ENCODE data around the gene CDKN2B-AS1.

CDKN2B-AS1 gene

GRCh38 chr9:22157276-22157675 lies 162.7 kb downstream of the CDKN2B-AS1 start:
- Histone ChIP-seq H3K4me3 (ENCODE audit: insufficient read depth, low read depth, low read length) (no peak overlapping the region), H3K27ac (ENCODE audit: insufficient read depth, low read depth, low read length, poor library complexity, severe bottlenecking) (no peak overlapping the region), H3K27me3 (ENCODE audit: control insufficient read depth, insufficient read depth, low read length, poor library complexity, severe bottlenecking) (no peaks in the 10 kb centered on the region), H3K4me1 (ENCODE audit: control insufficient read depth, insufficient read depth, low read length) (no peaks in the 10 kb centered on the region), H3K9me3 (ENCODE audit: control insufficient read depth, low read length) (no peaks in the 10 kb centered on the region), H3K36me3 (ENCODE audit: control insufficient read depth, insufficient read depth, low read length) (no peaks in the 10 kb centered on the region)

GRCh38 chr9:22157828-22158227 lies 163.2 kb downstream of the CDKN2B-AS1 start:
- Histone ChIP-seq H3K4me1 (ENCODE audit: control insufficient read depth, insufficient read depth, low read length) (no peaks in the 10 kb centered on the region), H3K4me3 (ENCODE audit: insufficient read depth, low read depth, low read length) (no peak overlapping the region), H3K27ac (ENCODE audit: insufficient read depth, low read depth, low read length, poor library complexity, severe bottlenecking) (no peak overlapping the region), H3K36me3 (ENCODE audit: control insufficient read depth, insufficient read depth, low read length) (no peaks in the 10 kb centered on the region), H3K27me3 (ENCODE audit: control insufficient read depth, insufficient read depth, low read length, poor library complexity, severe bottlenecking) (no peaks in the 10 kb centered on the region), H3K9me3 (ENCODE audit: control insufficient read depth, low read length) (no peaks in the 10 kb centered on the region)
- 93 to 98% methylated on average over 4 of the region's 4 CpGs for WGBS, 2 experiments

GRCh38 chr9:22158271-22158670 lies 163.7 kb downstream of the CDKN2B-AS1 start:
- Histone ChIP-seq H3K36me3 (ENCODE audit: control insufficient read depth, insufficient read depth, low read length) (no peaks in the 10 kb centered on the region), H3K27ac (ENCODE audit: insufficient read depth, low read depth, low read length, poor library complexity, severe bottlenecking) (no peak overlapping the region), H3K9me3 (ENCODE audit: control insufficient read depth, low read length) (no peaks in the 10 kb centered on the region), H3K4me1 (ENCODE audit: control insufficient read depth, insufficient read depth, low read length) (no peaks in the 10 kb centered on the region), H3K4me3 (ENCODE audit: insufficient read depth, low read depth, low read length) (no peak overlapping the region), H3K27me3 (ENCODE audit: control insufficient read depth, insufficient read depth, low read length, poor library complexity, severe bottlenecking) (no peaks in the 10 kb centered on the region)

GRCh38 chr9:22158927-22159346 lies 164.3 kb downstream of the CDKN2B-AS1 start:
- H3K9me3 ChIP-seq (ENCODE audit: control insufficient read depth, low read length) = no peaks in the 10 kb centered on the region
- H3K4me1 ChIP-seq (ENCODE audit: control insufficient read depth, insufficient read depth, low read length) = no peaks in the 10 kb centered on the region
- 95 to 100% methylated on average over 2 to 3 of the region's 3 CpGs for WGBS, 2 experiments
- H3K36me3 ChIP-seq (ENCODE audit: control insufficient read depth, insufficient read depth, low read length) = no peaks in the 10 kb centered on the region
- H3K4me3 ChIP-seq (ENCODE audit: insufficient read depth, low read depth, low read length) = no peak overlapping the region
- H3K27ac ChIP-seq (ENCODE audit: insufficient read depth, low read depth, low read length, poor library complexity, severe bottlenecking) = no peak overlapping the region
- no peaks in the 10 kb centered on the region for H3K27me3 ChIP-seq (ENCODE audit: control insufficient read depth, insufficient read depth, low read length, poor library complexity, severe bottlenecking)

GRCh38 chr9:22159586-22159985 lies 165.0 kb downstream of the CDKN2B-AS1 start:
- no peak overlapping the region for H3K27ac ChIP-seq (ENCODE audit: insufficient read depth, low read depth, low read length, poor library complexity, severe bottlenecking)
- H3K4me1 ChIP-seq (ENCODE audit: control insufficient read depth, insufficient read depth, low read length) = no peaks in the 10 kb centered on the region
- WGBS, 2 experiments = 93 to 94% methylated on average over 1 of the region's 1 CpG
- H3K27me3 ChIP-seq (ENCODE audit: control insufficient read depth, insufficient read depth, low read length, poor library complexity, severe bottlenecking) = no peaks in the 10 kb centered on the region
- H3K4me3 ChIP-seq (ENCODE audit: insufficient read depth, low read depth, low read length) = no peak overlapping the region
- no peaks in the 10 kb centered on the region for H3K9me3 ChIP-seq (ENCODE audit: control insufficient read depth, low read length)
- H3K36me3 ChIP-seq (ENCODE audit: control insufficient read depth, insufficient read depth, low read length) = no peaks in the 10 kb centered on the region

GRCh38 chr9:22160221-22160620 lies 165.6 kb downstream of the CDKN2B-AS1 start:
- Histone ChIP-seq H3K4me3 (ENCODE audit: insufficient read depth, low read depth, low read length) (no peak overlapping the region), H3K9me3 (ENCODE audit: control insufficient read depth, low read length) (no peaks in the 10 kb centered on the region), H3K27ac (ENCODE audit: insufficient read depth, low read depth, low read length, poor library complexity, severe bottlenecking) (no peak overlapping the region), H3K27me3 (ENCODE audit: control insufficient read depth, insufficient read depth, low read length, poor library complexity, severe bottlenecking) (no peaks in the 10 kb centered on the region), H3K36me3 (ENCODE audit: control insufficient read depth, insufficient read depth, low read length) (no peaks in the 10 kb centered on the region), H3K4me1 (ENCODE audit: control insufficient read depth, insufficient read depth, low read length) (no peaks in the 10 kb centered on the region)
- 78 to 93% methylated on average over 1 of the region's 1 CpG for WGBS, 2 experiments

GRCh38 chr9:22165144-22165543 lies 170.6 kb downstream of the CDKN2B-AS1 start:
- Histone ChIP-seq H3K27me3 (ENCODE audit: control insufficient read depth, insufficient read depth, low read length, poor library complexity, severe bottlenecking) (no peaks in the 10 kb centered on the region), H3K9me3 (ENCODE audit: control insufficient read depth, low read length) (no peaks in the 10 kb centered on the region), H3K36me3 (ENCODE audit: control insufficient read depth, insufficient read depth, low read length) (no peaks in the 10 kb centered on the region), H3K27ac (ENCODE audit: insufficient read depth, low read depth, low read length, poor library complexity, severe bottlenecking) (no peak overlapping the region), H3K4me1 (ENCODE audit: control insufficient read depth, insufficient read depth, low read length) (no peaks in the 10 kb centered on the region), H3K4me3 (ENCODE audit: insufficient read depth, low read depth, low read length) (no peak overlapping the region)
- 90 to 94% methylated on average over 1 of the region's 1 CpG for WGBS, 2 experiments

- H3K9me3 ChIP-seq (ENCODE audit: control insufficient read depth, low read length) = no peaks in the 10 kb centered on the region
- H3K27ac ChIP-seq (ENCODE audit: insufficient read depth, low read depth, low read length, poor library complexity, severe bottlenecking) = no peak overlapping the region
- no peaks in the 10 kb centered on the region for H3K36me3 ChIP-seq (ENCODE audit: control insufficient read depth, insufficient read depth, low read length)
- no peak overlapping the region for H3K4me3 ChIP-seq (ENCODE audit: insufficient read depth, low read depth, low read length)
- no peaks in the 10 kb centered on the region for H3K27me3 ChIP-seq (ENCODE audit: control insufficient read depth, insufficient read depth, low read length, poor library complexity, severe bottlenecking)
- WGBS, 2 experiments = 83 to 98% methylated on average over 2 of the region's 2 CpGs
- H3K4me1 ChIP-seq (ENCODE audit: control insufficient read depth, insufficient read depth, low read length) = no peaks in the 10 kb centered on the region
Measured at GRCh38 chr9:22169243-22169642, 174.7 kb downstream of the CDKN2B-AS1 start.

GRCh38 chr9:22169727-22170503 lies 175.3 kb downstream of the CDKN2B-AS1 start:
- no peaks in the 10 kb centered on the region for H3K9me3 ChIP-seq (ENCODE audit: control insufficient read depth, low read length)
- H3K27me3 ChIP-seq (ENCODE audit: control insufficient read depth, insufficient read depth, low read length, poor library complexity, severe bottlenecking) = no peaks in the 10 kb centered on the region
- no peaks in the 10 kb centered on the region for H3K4me1 ChIP-seq (ENCODE audit: control insufficient read depth, insufficient read depth, low read length)
- H3K4me3 ChIP-seq (ENCODE audit: insufficient read depth, low read depth, low read length) = no peak overlapping the region
- H3K36me3 ChIP-seq (ENCODE audit: control insufficient read depth, insufficient read depth, low read length) = no peaks in the 10 kb centered on the region
- H3K27ac ChIP-seq (ENCODE audit: insufficient read depth, low read depth, low read length, poor library complexity, severe bottlenecking) = no peak overlapping the region
- 60 to 91% methylated on average over 1 of the region's 1 CpG for WGBS, 2 experiments
